Right lobe of liver (tissue), 6 donors: ENCODE measurements around the gene NOTCH1. TPM values are rescaled to one million over a fixed set of nuclear protein-coding genes. Genes with fewer than 3 reads are reported as not detected.

Experiments used
- ATAC-seq, 4 donors: fragments of 200-7000 bp; cut with Tn5 transposase; one replicate each; pipeline ENCODE4 v1.9.1; 2020; ENCODE audit warnings: mild to moderate bottlenecking in 4 of 4, moderate library complexity in 4 of 4
- DNase-seq, 3 donors: peaks; one replicate each; pipeline ENCODE4 v3.0.0-alpha.2; 2020
- H3K27ac ChIP-seq, 3 donors: fragments of 200-600 bp; one replicate each; pipeline ENCODE4 v1.8.0; 2022
- H3K27me3 ChIP-seq, 2 donors: fragments of 200-600 bp; one replicate each; pipeline ENCODE4 v1.8.0; 2022
- H3K36me3 ChIP-seq, 4 donors: fragments of 200-600 bp; sonication (generic) in 1 of 4; one replicate each; pipeline versions ENCODE4 v1.5.1 to v1.8.0; 2017 to 2022; ENCODE audit warnings: control low read depth in 1 of 4
- H3K4me1 ChIP-seq, 4 donors: fragments of 200-600 bp; sonication (generic) in 1 of 4; one replicate each; pipeline versions ENCODE4 v1.5.1 to v1.8.0; 2017 to 2022; ENCODE audit warnings: control low read depth in 1 of 4
- H3K4me3 ChIP-seq, 3 donors: fragments of 200-600 bp; one replicate each; pipeline ENCODE4 v1.8.0; 2022
- H3K9me3 ChIP-seq, 4 donors: fragments of 200-600 bp; sonication (generic) in 1 of 4; one replicate each; pipeline versions ENCODE4 v1.5.1 to v1.8.0; 2017 to 2022; ENCODE audit warnings: control low read depth in 1 of 4
- POLR2A ChIP-seq: fragments of 450-650 bp; IDR thresholded peaks from one replicate; pipeline ENCODE4 v1.6.1; 2017; ENCODE audit warnings: antibody characterized with exemption, mild to moderate bottlenecking
- WGBS: methylation state at CpG from one replicate; pipeline ENCODE4 v1.1.6; 2018; ENCODE audit warnings: low coverage, low lambda C conversion rate; ENCODE audit not compliant: insufficient coverage; ENCODE audit errors: missing lambda C conversion rate; 5-methylcytosine and 5-hydroxymethylcytosine counted together
- intact Hi-C, 2 donors: fragments of 100-400 bp; cut with DNase I; formaldehyde crosslinking; loops; one replicate each; pipeline versions ENCODE4 v1.11.2 to v1.14.1; 2022
- total RNA-seq, 6 experiments: library from RNA; depleted of rRNA in 2 of 6; stranded (reverse); fragments of >200 nt in 2 of 6; fragmentation: NEBNext Ultra II Directional in 3 of 6; extraction: Animal tissue kit (Norgen Biotek cat#: 25700) in 3 of 6; gene quantifications; one replicate each; pipeline versions ENCODE4 v1.1.0 to v1.2.4, GENCODE V29; 2016 to 2023
- TF ChIP-seq, protein P1 (sequence below), 4 donors: fragments of 200-600 bp in 3 of 4; fragments of 450-650 bp in 1 of 4; IDR thresholded peaks; one replicate each; pipeline versions ENCODE4 v1.5.1 to v1.8.0; 2016 to 2022; ENCODE audit warnings: antibody characterized with exemption in 4 of 4, mild to moderate bottlenecking in 2 of 4
- donor health status: DM: no; HTN: yes; CAD: no.
- donor health status: DM: no; HTN: no; CAD: no.
- donor health status: DM: no; HTN: no; CAD: no.
- donor health status: DM: no; HTN: yes; CAD: no.
- donor health status: DM: no; HTN: yes; CAD: no.

Gene NOTCH1
- total RNA-seq, 6 experiments from 2014 or later: 17.4 to 26.2 (median 19.3) TPM

- TF ChIP-seq POLR2A: no peak
- TF ChIP-seq, protein P1, sequence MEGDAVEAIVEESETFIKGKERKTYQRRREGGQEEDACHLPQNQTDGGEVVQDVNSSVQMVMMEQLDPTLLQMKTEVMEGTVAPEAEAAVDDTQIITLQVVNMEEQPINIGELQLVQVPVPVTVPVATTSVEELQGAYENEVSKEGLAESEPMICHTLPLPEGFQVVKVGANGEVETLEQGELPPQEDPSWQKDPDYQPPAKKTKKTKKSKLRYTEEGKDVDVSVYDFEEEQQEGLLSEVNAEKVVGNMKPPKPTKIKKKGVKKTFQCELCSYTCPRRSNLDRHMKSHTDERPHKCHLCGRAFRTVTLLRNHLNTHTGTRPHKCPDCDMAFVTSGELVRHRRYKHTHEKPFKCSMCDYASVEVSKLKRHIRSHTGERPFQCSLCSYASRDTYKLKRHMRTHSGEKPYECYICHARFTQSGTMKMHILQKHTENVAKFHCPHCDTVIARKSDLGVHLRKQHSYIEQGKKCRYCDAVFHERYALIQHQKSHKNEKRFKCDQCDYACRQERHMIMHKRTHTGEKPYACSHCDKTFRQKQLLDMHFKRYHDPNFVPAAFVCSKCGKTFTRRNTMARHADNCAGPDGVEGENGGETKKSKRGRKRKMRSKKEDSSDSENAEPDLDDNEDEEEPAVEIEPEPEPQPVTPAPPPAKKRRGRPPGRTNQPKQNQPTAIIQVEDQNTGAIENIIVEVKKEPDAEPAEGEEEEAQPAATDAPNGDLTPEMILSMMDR (IDR thresholded peaks at IDR 0.05): no peak
- 92% methylated on average over 5 of the region's 12 CpGs for WGBS
- H3K4me1 ChIP-seq: no peaks in the 10 kb centered on the region
- H3K27me3 ChIP-seq: no peaks in the 10 kb centered on the region
- intact Hi-C loops: no loop called here
- no peak overlapping the region for H3K27ac ChIP-seq
- no peaks in the 10 kb centered on the region for H3K9me3 ChIP-seq
- ATAC-seq (no peak), DNase-seq (no peak)
- no peak overlapping the region for H3K4me3 ChIP-seq
- H3K36me3 ChIP-seq: peaks cover 19 to 95% (median 78%) of the 10 kb centered on the region in 4 donors
Observed at GRCh38 chr9:136470792-136471469, 74.9 kb downstream of the NOTCH1 start.

DNA sequence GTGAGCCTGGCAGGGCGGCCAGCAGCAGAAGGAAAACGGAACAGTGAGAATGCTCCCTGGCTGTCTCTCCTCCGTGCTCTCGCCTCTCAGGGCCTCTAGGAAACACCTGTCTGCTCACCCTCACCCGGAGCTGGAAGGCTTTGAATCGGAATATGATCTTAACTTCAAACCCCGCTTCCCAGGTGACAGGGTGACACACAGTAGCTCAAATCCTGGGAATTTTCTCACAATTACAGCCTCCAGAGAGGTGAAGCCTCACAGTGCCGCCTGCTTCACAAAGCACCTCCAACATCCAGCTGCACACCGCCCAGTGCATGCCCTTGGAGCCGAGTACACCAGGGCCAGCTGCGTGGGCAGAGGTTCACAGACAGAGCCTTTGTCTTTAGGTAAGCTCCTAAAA, 75.5 kb downstream of the NOTCH1 start:
- H3K27ac ChIP-seq: no peak overlapping the region
- no peaks in the 10 kb centered on the region for H3K27me3 ChIP-seq
- no peak for TF ChIP-seq POLR2A
- TF ChIP-seq, protein P1 (IDR thresholded peaks at IDR 0.05): no peak
- H3K4me3 ChIP-seq: no peak overlapping the region
- ATAC-seq (no peak), DNase-seq (no peak)
- no peaks in the 10 kb centered on the region for H3K9me3 ChIP-seq
- peaks cover 16 to 95% (median 77%) of the 10 kb centered on the region in 4 donors for H3K36me3 ChIP-seq
- intact Hi-C loops: no loop called here
- no peaks in the 10 kb centered on the region for H3K4me1 ChIP-seq
- WGBS: 87% methylated on average over 6 of the region's 11 CpGs

GRCh38 chr9:136467766-136468165, 78.1 kb downstream of the NOTCH1 start:
- WGBS: 76% methylated on average over 11 of the region's 15 CpGs
- H3K27ac ChIP-seq: no peak overlapping the region
- ATAC-seq (no peak), DNase-seq (no peak)
- no peaks in the 10 kb centered on the region for H3K27me3 ChIP-seq
- TF ChIP-seq, protein P1 (IDR thresholded peaks at IDR 0.05): no peak
- TF ChIP-seq POLR2A: no peak
- intact Hi-C loops: no loop called here
- H3K9me3 ChIP-seq: no peaks in the 10 kb centered on the region
- no peak overlapping the region for H3K4me3 ChIP-seq
- peaks cover 20 to 99% (median 76%) of the 10 kb centered on the region in 4 donors for H3K36me3 ChIP-seq
- no peaks in the 10 kb centered on the region for H3K4me1 ChIP-seq

DNA sequence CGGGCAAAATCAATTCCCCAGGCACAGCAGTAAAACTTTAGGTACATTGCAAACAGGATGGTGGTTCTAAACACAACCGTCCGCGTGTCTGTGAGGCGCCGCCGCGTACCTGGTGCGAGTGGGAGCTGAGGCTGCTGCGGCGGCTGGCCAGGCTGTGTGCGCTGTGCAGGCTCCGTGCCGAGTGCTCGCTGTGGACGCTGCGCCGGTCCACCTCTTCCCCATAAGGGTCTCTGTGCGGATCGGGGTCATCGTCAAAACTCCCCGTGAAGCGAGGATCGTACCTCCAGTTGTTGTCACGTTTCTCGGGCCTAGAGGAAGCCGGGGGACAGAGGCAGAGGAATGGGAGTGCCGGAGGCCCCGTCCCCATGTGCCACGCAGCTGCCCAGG, 79.7 kb downstream of the NOTCH1 start:
- Histone ChIP-seq H3K9me3 (no peaks in the 10 kb centered on the region), H3K36me3 (peaks cover 21 to 98% (median 75%) of the 10 kb centered on the region in 4 donors), H3K27ac (no peak overlapping the region), H3K27me3 (no peaks in the 10 kb centered on the region), H3K4me1 (no peaks in the 10 kb centered on the region), H3K4me3 (no peak overlapping the region)
- ATAC-seq: no peak
- intact Hi-C loops: no loop called here
- TF ChIP-seq POLR2A: no peak
- TF ChIP-seq, protein P1 (IDR thresholded peaks at IDR 0.05): no peak
- WGBS: 94% methylated on average over 9 of the region's 30 CpGs
- no peak for DNase-seq
